ENCODE measurements around the gene NDUFAF2. TPM values are rescaled to one million over a fixed set of nuclear protein-coding genes. Genes with fewer than 3 reads are reported as not detected.
"Not testable (repeated sequence)": the region's sequence is repeated elsewhere in the genome, so short reads cannot be mapped to it uniquely, and the experiment has no call there.

Gene NDUFAF2
- total RNA-seq: 18.0 TPM

GRCh38 chr5:60944904-60945812 is at the start of gene NDUFAF2, which contains the start of gene ERCC8:
TSS of gene NDUFAF2 (plus strand) at chr5:60945205. CDS start at chr5:60945256, 51 bp downstream.
TSS of gene ERCC8 (minus strand) at chr5:60945070. CDS start at chr5:60945008, 62 bp downstream.
- DNase-seq: peak; percentile 87

DNA sequence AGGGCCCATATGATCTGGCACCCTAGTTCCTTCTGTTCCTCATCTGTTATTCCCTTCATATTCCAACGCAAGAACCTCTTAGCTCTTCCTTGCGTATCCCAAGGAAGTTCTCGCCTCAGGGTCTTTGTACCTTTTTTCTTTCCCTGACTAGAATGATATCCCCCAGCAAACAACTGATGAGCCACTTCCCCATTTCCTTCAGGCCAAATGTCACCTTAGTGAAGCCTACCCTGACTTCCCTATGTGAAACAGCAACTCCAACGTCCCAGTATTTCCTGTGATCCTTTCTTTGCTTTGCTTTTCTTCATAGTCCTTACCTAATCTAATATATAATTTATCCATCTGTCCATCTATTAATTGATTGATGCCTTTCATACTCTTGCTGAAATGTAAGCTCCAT is 48.0 kb upstream of the NDUFAF2 start:
- DNase-seq: no peak

- no peak for DNase-seq
These were observed 41.6 kb upstream of the NDUFAF2 start for GRCh38 chr5:60903356-60903755.

GRCh38 chr5:60916646-60917045 is 28.4 kb upstream of the NDUFAF2 start:
- no peak for DNase-seq

GRCh38 chr5:60918466-60918865 is 26.5 kb upstream of the NDUFAF2 start:
- DNase-seq: no peak

DNA sequence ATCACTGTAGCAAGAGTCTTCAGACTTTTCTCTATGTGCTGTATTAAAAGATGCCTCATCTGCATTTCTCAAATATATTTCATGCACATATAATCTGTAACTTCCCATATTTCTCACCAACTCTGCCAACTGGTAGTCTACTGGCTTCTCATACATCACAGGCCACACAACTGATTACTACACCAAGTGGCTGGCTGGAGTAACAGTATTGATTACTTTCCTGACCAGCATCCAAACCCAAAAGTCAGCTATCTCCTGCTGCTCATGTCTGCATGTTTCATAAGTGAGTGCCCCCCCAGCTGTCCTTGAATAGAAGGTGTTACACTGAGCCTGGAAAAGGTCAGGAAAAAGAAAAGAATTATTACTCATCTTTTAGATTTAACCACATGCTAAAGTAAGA is 17.6 kb upstream of the NDUFAF2 start:
- DNase-seq: no peak

- no peak for DNase-seq
These were observed 16.0 kb upstream of the NDUFAF2 start for GRCh38 chr5:60929024-60929423.

- no peak for DNase-seq
These were observed 1.4 kb upstream of the NDUFAF2 start for GRCh38 chr5:60943624-60944023.

GRCh38 chr5:60945813-60946187 is 795 bp downstream of the NDUFAF2 start:
- peak; percentile 7 for DNase-seq

- no peak for DNase-seq
These were observed 3.7 kb downstream of the NDUFAF2 start for GRCh38 chr5:60948738-60949137.

DNA sequence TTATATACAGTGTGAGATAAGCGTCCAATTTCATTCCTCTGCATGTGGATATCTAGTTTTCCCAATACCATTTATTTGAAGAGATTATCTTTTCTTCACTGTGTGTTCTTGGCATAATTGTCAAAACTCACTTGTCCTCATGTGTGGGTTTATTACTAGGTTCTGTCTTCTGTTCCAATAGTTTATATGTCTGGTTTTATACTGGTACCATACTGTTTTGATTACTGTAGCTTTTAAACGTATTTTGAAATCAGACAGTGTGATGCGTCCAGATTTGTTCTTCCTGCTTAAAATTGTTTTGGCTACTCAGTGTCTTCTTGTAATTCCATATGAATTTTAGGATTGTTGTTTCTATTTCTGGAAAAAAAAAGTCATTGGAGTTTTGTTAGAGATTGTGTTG is 10.2 kb downstream of the NDUFAF2 start:
- DNase-seq: no peak

DNA sequence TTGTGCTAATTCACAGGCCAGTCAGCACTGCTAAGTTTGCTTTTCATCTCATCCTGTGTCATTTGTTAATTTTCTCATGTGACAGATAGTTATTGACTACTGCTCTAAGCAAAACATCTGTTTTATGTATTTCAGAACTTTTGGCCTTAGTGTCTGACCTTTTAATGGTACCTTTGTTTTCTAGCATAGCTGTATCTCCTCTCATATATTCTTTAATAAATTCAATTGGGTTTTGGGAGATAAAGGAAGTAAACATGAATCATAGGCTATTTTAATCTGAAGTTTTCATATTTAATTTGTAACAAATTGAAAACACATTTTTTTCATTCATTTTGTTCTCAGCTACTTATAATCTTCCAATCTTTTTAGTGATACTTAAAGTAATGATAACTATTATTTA is 13.1 kb downstream of the NDUFAF2 start:
- DNase-seq: no peak

- DNase-seq: no peak
These were observed 13.7 kb downstream of the NDUFAF2 start for GRCh38 chr5:60958712-60959111.

- no peak for DNase-seq
These were observed 14.2 kb downstream of the NDUFAF2 start for GRCh38 chr5:60959156-60959555.

DNA sequence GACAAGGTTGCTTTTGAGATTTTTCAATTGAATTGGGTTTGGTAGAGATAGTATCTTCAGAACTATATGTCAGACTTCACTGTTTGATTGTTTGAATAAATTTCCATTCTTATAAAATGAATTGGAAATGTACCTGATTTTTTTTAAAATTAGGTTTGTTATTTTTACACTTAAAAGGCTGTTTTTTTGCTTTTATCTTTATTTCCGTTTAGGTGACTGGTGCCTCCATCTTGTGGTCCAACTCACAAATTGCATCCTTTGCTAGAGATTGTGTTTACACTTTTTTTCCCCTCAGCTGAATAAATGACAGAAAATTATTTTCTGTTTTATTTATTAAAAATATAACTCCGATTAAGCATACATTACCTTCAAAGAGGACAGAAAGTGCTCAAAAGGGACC is 15.6 kb downstream of the NDUFAF2 start:
- DNase-seq: no peak

DNA sequence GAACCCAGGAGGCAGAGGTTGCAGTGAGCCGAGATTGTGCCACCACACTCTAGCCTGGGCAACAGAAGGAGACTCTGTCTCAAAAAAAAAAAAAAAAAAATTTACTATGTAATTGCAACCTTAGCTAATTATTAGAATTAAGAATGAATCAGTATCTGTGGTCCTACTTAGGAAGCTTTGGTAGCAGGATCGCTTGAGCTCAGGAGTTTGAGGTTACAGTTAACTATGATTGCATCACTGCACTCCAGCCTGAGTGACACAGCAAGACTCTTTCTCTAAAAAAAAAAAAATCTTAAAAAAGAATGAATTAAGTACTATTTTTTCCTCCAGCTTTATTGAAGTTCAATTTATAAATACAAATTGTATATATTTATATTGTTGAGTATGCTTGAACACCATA is 16.7 kb downstream of the NDUFAF2 start:
- no peak for DNase-seq

- DNase-seq: no peak
These were observed 27.2 kb downstream of the NDUFAF2 start for GRCh38 chr5:60972231-60972630.

- DNase-seq: no peak
These were observed 33.1 kb downstream of the NDUFAF2 start for GRCh38 chr5:60977956-60978737.

GRCh38 chr5:60978968-60979367 is 34.0 kb downstream of the NDUFAF2 start:
- no peak for DNase-seq

DNA sequence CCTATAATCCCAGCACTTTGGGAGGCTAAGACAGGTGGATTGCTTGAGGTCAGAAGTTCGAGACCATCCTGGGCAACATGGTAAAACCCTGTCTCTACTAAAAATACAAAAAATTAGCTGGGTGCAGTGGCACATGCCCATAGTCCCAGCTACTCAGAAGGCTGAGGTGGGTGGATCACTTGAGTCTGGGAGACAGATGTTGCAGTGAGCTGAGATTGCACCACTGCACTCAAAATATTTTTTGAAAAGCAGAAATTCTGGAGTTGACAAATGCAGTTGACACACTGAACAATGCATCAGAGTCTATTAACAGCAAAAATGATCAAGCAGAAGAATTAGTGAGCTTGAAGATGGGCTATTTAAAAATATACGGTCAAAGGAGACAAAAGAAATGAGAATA is 35.5 kb downstream of the NDUFAF2 start:
- no peak for DNase-seq

DNA sequence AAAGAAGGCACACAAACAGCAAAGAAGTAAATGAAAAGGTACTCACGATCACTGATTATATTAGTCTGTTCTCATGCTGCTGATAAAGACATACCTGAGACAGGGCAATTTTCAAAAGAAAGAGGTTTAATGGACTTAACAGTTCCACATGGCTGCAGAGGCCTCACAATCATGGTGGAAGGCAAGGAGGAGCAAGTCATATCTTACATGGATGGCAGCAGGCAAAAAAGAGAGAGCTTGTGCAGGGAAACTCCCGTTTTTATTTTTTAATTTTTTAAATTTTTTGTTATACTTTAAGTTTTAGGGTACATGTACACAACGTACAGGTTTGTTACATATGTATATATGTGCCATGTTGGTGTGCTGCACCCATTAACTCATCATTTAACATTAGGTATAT is 37.1 kb downstream of the NDUFAF2 start:
- not testable (repeated sequence) for DNase-seq

- DNase-seq: no peak
These were observed 44.8 kb downstream of the NDUFAF2 start for GRCh38 chr5:60989790-60990189.

DNA sequence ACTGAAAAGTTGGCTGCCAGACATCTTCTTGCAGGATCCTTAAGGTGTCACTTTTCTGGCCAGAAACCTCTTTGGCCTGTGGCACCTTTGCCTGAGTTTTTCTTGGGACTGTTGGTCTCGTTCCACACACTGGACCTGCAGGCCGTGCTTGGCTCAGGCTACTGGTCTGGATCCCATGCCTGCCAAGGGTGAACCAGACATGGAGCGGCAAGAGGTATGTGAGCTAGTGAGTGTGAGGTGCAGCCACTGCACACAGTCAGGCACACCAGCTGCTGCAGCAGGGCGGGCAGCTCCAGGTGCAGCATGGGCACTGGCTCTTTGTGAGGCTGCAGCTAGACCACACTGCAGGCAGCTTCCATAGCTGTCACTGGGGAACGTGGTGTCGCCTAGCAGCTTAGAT is 47.9 kb downstream of the NDUFAF2 start:
- DNase-seq: no peak

All from skin of body (tissue), 2 donors.